ENCODE measurements around the gene PDAP1.

DNA sequence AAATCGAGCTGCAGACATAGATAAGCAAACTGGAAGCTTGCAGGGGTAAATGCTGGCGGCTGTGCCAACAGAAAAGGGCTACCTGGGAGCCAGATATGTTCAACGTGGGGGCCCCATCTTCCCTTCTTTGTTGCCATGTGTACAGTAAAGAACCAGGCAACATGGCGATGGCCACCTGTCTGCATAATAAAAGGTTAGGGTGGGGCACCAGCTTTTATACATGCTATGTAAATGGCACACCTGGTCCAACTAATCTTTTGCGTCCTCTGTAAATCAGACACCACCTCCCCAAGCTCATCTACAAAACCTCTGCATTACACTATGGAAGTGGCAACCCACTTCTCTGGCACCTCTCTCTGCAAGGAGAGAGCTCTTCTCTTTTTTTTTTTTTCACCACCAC, 14.2 kb upstream of the PDAP1 start:
- TF ChIP-seq, protein P1, sequence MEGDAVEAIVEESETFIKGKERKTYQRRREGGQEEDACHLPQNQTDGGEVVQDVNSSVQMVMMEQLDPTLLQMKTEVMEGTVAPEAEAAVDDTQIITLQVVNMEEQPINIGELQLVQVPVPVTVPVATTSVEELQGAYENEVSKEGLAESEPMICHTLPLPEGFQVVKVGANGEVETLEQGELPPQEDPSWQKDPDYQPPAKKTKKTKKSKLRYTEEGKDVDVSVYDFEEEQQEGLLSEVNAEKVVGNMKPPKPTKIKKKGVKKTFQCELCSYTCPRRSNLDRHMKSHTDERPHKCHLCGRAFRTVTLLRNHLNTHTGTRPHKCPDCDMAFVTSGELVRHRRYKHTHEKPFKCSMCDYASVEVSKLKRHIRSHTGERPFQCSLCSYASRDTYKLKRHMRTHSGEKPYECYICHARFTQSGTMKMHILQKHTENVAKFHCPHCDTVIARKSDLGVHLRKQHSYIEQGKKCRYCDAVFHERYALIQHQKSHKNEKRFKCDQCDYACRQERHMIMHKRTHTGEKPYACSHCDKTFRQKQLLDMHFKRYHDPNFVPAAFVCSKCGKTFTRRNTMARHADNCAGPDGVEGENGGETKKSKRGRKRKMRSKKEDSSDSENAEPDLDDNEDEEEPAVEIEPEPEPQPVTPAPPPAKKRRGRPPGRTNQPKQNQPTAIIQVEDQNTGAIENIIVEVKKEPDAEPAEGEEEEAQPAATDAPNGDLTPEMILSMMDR (IDR thresholded peaks at IDR 0.05; ENCODE audit: low read depth, low read length): no peak
- no peak for TF ChIP-seq POLR2A (IDR thresholded peaks at IDR 0.05; ENCODE audit: extremely low read depth, insufficient read length)
